Stimulated activated naive B cell treated with anti-CD40 and anti-IgM and Interleukin-4, amounts not matched to agents 10 μg/mL and 1 μg/mL and 100 μg/mL, for 72 hours (primary cell): ENCODE results near the gene KLK12.
"Not testable (repeated sequence)": the region's sequence is repeated elsewhere in the genome, so short reads cannot be mapped to it uniquely, and the experiment has no call there.

ENCODE experiments used
- ATAC-seq, 2 donors: fragments of 150-1000 bp; cut with Tn5 transposase; replicated peaks; 2 replicates each; pipeline ENCODE4 v1.10.0; 2021; ENCODE audit warnings: moderate library complexity in 1 of 2
- DNase-seq: peaks from one replicate; pipeline ENCODE4 v3.0.0; 2021
- H3K27ac Mint-ChIP-seq: one replicate; pipeline ENCODE4 v1.8.0; 2022; ENCODE audit warnings: mild to moderate bottlenecking, mixed read lengths
- H3K27me3 Mint-ChIP-seq, 2 donors: one replicate each; pipeline ENCODE4 v1.8.0; 2022; ENCODE audit warnings: mixed read lengths in 2 of 2
- H3K36me3 Mint-ChIP-seq, 2 donors: one replicate each; pipeline ENCODE4 v1.8.0; 2022; ENCODE audit warnings: mixed read lengths in 2 of 2, mild to moderate bottlenecking in 1 of 2
- H3K4me1 Mint-ChIP-seq, 2 donors: one replicate each; pipeline ENCODE4 v1.8.0; 2022; ENCODE audit warnings: mixed read lengths in 2 of 2, mild to moderate bottlenecking in 1 of 2
- H3K4me3 Mint-ChIP-seq, 2 donors: one replicate each; pipeline ENCODE4 v1.8.0; 2022; ENCODE audit warnings: mild to moderate bottlenecking in 2 of 2, mixed read lengths in 2 of 2, moderate library complexity in 1 of 2
- H3K9me3 Mint-ChIP-seq, 2 donors: one replicate each; pipeline ENCODE4 v1.8.0; 2022; ENCODE audit warnings: mixed read lengths in 2 of 2, mild to moderate bottlenecking in 1 of 2

Gene KLK12

GRCh38 chr19:51002089-51002532, 32.7 kb downstream of the KLK12 start:
- DNase-seq = no peak
- H3K9me3 Mint-ChIP-seq = peaks cover 0 to 1% of the 10 kb centered on the region in 2 donors
- H3K4me3 Mint-ChIP-seq = no peak overlapping the region
- no peaks in the 10 kb centered on the region for H3K36me3 Mint-ChIP-seq
- H3K4me1 Mint-ChIP-seq = peaks cover 2 to 5% of the 10 kb centered on the region in 2 donors
- peaks cover 54 to 62% of the 10 kb centered on the region in 2 donors for H3K27me3 Mint-ChIP-seq
- ATAC-seq = no peak
- no peak overlapping the region for H3K27ac Mint-ChIP-seq

GRCh38 chr19:51001515-51001914, 33.3 kb downstream of the KLK12 start, which contains the start of gene KLK8:
TSS of gene KLK8 (minus strand) at chr19:51001604. CDS start at chr19:51001167, 437 bp downstream.
- H3K9me3 Mint-ChIP-seq = peaks cover 0 to 3% of the 10 kb centered on the region in 2 donors
- ATAC-seq (no peak), DNase-seq (no peak)
- peaks cover 58 to 68% of the 10 kb centered on the region in 2 donors for H3K27me3 Mint-ChIP-seq
- no peak within 1 kb of the TSS for H3K4me3 Mint-ChIP-seq
- peaks cover 2 to 5% of the 10 kb centered on the region in 2 donors for H3K4me1 Mint-ChIP-seq
- no peak within 1 kb of the TSS for H3K27ac Mint-ChIP-seq
- H3K36me3 Mint-ChIP-seq = no peaks in the 10 kb centered on the region

DNA sequence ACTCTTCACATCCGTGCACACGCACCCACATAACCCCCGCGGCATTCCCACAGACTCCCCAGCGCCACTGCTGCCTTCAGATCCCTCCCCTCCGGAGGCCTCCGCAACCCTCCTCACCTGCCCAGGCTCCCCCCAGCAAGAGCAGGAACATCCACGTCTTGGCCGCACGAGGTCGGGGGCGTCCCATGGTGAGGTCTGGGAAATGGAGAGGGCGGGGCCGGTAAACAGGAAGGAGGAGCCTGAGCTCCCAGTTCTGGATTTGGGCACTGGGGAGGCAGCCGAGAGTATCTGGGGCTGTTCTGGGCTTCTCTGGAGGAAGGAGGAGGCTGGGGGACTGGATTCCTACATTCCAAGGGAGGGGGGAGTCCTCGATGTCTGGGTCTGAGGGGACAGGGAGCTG, 33.8 kb downstream of the KLK12 start:
- Mint-ChIP-seq H3K4me1 (peaks cover 0 to 5% of the 10 kb centered on the region in 2 donors), H3K9me3 (peaks cover 0 to 3% of the 10 kb centered on the region in 2 donors), H3K27ac (no peak overlapping the region), H3K4me3 (no peak overlapping the region), H3K27me3 (peaks cover 54 to 69% of the 10 kb centered on the region in 2 donors), H3K36me3 (no peaks in the 10 kb centered on the region)
- ATAC-seq = no peak
- DNase-seq = no peak

DNA sequence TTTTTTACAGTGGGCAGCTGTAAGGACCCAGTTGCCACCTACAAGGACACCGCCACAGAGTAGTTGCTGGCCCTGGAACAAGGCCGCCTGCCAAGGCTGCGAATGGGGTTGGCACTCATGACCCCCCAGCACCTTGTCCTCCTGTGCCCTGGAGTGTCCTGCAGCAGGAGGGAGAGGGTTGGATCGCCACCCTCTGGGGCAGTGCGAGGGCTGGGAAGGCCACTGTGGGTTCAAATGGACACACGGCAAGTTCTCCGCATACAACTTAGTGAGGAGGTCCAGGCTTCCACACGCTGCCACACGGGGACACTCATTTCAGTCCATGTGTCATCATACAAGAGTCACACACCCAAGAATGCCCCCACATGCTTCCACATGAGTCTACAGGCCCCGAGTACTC, 34.4 kb downstream of the KLK12 start:
- Mint-ChIP-seq H3K9me3 (peaks cover 0 to 3% of the 10 kb centered on the region in 2 donors), H3K4me1 (peaks cover 0 to 5% of the 10 kb centered on the region in 2 donors), H3K27ac (no peak overlapping the region), H3K27me3 (peaks cover 52 to 69% of the 10 kb centered on the region in 2 donors), H3K4me3 (no peak overlapping the region), H3K36me3 (no peaks in the 10 kb centered on the region)
- ATAC-seq = no peak
- DNase-seq = no peak

DNA sequence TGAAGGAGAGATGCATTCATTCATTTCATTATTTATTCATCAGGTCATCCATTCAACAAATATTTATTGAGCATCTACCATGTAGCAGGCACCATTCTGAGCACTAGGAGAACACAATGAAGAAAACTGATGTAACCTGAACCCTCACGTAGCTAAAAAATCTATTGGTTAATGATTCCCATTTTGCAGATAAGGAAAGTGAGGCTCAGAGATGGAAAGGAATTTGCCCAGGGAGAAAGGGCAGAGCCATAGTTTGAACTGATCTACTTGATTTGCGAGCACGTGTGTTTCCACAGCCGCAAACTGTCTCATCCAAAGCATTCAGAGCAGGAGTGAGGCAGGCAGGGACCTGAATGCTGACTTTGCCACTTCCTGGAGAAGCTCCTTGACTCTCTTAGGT, 36.1 kb downstream of the KLK12 start:
- peaks cover 0 to 6% of the 10 kb centered on the region in 2 donors for H3K9me3 Mint-ChIP-seq
- H3K27me3 Mint-ChIP-seq = peaks cover 52 to 62% of the 10 kb centered on the region in 2 donors
- no peak for ATAC-seq
- no peak overlapping the region for H3K27ac Mint-ChIP-seq
- H3K36me3 Mint-ChIP-seq = no peaks in the 10 kb centered on the region
- DNase-seq = no peak
- peaks cover 0 to 5% of the 10 kb centered on the region in 2 donors for H3K4me1 Mint-ChIP-seq
- no peak overlapping the region for H3K4me3 Mint-ChIP-seq

GRCh38 chr19:50998061-50998460, 36.7 kb downstream of the KLK12 start:
- no peak overlapping the region for H3K4me3 Mint-ChIP-seq
- peaks cover 0 to 4% of the 10 kb centered on the region in 2 donors for H3K9me3 Mint-ChIP-seq
- ATAC-seq (no peak), DNase-seq (no peak)
- no peak overlapping the region for H3K27ac Mint-ChIP-seq
- H3K36me3 Mint-ChIP-seq = no peaks in the 10 kb centered on the region
- H3K4me1 Mint-ChIP-seq = peaks cover 0 to 5% of the 10 kb centered on the region in 2 donors
- peaks cover 49 to 56% of the 10 kb centered on the region in 2 donors for H3K27me3 Mint-ChIP-seq

GRCh38 chr19:50994129-50994528, 40.7 kb downstream of the KLK12 start:
- no peaks in the 10 kb centered on the region for H3K4me1 Mint-ChIP-seq
- ATAC-seq = no peak
- peaks cover 31 to 33% of the 10 kb centered on the region in 2 donors for H3K27me3 Mint-ChIP-seq
- no peak for DNase-seq
- H3K4me3 Mint-ChIP-seq = no peak overlapping the region
- no peaks in the 10 kb centered on the region for H3K36me3 Mint-ChIP-seq
- no peak overlapping the region for H3K27ac Mint-ChIP-seq
- H3K9me3 Mint-ChIP-seq = peaks cover 4 to 6% of the 10 kb centered on the region in 2 donors

DNA sequence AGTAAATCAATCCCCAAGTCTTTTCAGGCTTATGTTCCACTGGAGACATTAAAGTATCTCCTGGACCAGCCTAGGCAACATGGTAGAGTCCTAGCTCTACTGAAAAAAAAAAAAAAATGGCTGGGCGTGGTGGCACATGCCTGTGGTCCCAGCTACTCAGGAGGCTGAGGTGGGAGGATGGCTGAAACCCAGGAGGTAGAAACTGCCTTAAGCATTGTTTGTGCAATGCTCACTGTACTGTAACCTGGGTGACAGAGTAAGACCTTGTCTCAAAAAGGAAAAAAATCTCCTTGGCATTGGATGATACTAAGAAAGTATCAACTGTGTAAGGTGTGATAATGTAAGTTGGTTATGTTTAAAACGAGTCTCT, 42.2 kb downstream of the KLK12 start:
- ATAC-seq (no peak), DNase-seq (no peak)
- Mint-ChIP-seq H3K4me1 (no peaks in the 10 kb centered on the region), H3K4me3 (no peak overlapping the region), H3K27me3 (peaks cover 21 to 29% of the 10 kb centered on the region in 2 donors), H3K27ac (no peak overlapping the region), H3K36me3 (no peaks in the 10 kb centered on the region), H3K9me3 (peaks cover 4 to 6% of the 10 kb centered on the region in 2 donors)

DNA sequence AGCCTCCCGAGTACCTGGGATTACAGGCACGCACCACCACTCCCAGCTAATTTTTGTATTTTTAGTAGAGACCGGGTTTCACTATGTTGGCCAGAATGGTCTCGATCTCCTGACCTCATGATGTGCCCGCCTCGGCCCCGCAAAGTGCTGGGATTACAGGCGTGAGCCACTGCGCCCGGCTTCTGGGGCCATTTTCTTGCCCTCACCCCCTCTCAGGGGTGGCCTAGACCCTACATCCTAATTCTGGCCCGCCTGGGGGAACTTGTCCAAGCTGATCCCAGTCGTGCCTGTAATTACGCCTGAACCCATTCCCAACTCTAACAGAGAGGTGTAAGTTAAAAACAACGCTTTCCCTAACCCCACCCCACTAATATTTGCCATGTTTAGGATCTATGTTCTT, 50.4 kb downstream of the KLK12 start:
- H3K9me3 Mint-ChIP-seq, ATAC-seq, H3K4me3 Mint-ChIP-seq, H3K36me3 Mint-ChIP-seq, H3K4me1 Mint-ChIP-seq, H3K27ac Mint-ChIP-seq, DNase-seq: not testable (repeated sequence)
- H3K27me3 Mint-ChIP-seq = peaks cover 44 to 53% of the 10 kb centered on the region in 2 donors

GRCh38 chr19:50983625-50984292, 51.0 kb downstream of the KLK12 start, which contains the start of gene KLK7:
TSS of gene KLK7 (minus strand) at chr19:50983917. CDS start at chr19:50982399, 1,518 bp downstream.
- Mint-ChIP-seq H3K4me1 (no peaks in the 10 kb centered on the region), H3K9me3 (peaks cover 0 to 3% of the 10 kb centered on the region in 2 donors), H3K27me3 (peaks cover 47 to 57% of the 10 kb centered on the region in 2 donors), H3K4me3 (no peak within 1 kb of the TSS), H3K36me3 (no peaks in the 10 kb centered on the region), H3K27ac (no peak within 1 kb of the TSS)
- DNase-seq (no peak), ATAC-seq (peak; percentile 16 to 20)

DNA sequence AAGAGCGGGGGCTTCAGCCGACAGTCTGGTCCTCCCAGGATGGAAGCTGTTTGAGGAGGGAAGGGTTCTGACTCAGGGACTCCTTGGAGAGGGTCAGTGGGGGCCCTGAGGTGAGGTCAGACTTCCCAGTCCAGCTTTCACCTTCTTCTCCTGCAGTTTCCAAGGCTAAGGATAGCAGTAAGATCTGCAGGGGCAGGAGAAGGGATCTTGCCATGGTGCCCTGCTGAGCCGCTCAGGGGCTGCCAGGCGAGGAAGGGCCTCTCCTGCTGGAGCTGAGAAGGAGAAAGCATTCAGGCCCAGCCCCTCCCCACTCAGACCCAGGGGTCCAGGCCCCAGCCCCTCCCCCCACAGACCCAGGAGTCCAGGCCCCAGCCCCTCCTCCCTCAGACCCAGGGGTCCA, 52.6 kb downstream of the KLK12 start:
- H3K4me1 Mint-ChIP-seq = no peaks in the 10 kb centered on the region
- no peak overlapping the region for H3K27ac Mint-ChIP-seq
- no peak overlapping the region for H3K4me3 Mint-ChIP-seq
- peaks cover 59 to 60% of the 10 kb centered on the region in 2 donors for H3K27me3 Mint-ChIP-seq
- no peaks in the 10 kb centered on the region for H3K36me3 Mint-ChIP-seq
- ATAC-seq = no peak
- DNase-seq = no peak
- peaks cover 0 to 3% of the 10 kb centered on the region in 2 donors for H3K9me3 Mint-ChIP-seq

DNA sequence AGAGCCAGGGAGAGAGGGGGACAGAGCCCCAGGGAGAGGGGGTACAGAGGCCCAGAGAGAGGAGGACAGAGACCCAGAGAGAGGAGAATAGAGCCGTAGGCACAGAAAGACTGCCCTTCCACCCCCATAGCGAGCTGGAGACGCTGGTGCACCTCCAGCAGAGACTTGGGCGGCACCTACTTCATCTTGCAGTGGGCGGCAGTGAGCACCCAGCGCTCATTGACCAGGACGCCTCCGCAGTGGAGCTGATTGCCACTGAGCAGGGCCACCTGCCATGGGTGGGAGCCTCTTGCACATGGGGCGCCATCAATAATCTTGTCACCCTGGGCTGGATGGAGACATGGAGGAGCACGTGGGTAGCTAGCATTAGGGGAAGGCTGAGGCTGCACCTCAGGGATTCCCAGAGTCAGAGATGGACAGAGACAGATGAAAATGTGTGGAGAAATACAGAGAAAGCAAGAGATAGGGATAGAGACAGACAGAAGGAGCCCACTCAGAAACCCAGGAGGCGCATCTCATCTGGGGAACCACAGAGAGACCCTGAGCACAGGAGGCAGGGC, 53.1 kb downstream of the KLK12 start:
- H3K36me3 Mint-ChIP-seq = no peaks in the 10 kb centered on the region
- no peak overlapping the region for H3K27ac Mint-ChIP-seq
- no peaks in the 10 kb centered on the region for H3K4me1 Mint-ChIP-seq
- no peak overlapping the region for H3K4me3 Mint-ChIP-seq
- H3K27me3 Mint-ChIP-seq = peaks cover 61 to 62% of the 10 kb centered on the region in 2 donors
- no peak for DNase-seq
- no peak for ATAC-seq
- peaks cover 0 to 3% of the 10 kb centered on the region in 2 donors for H3K9me3 Mint-ChIP-seq

GRCh38 chr19:50980208-50980607, 54.6 kb downstream of the KLK12 start:
- Mint-ChIP-seq H3K9me3 (peaks cover 0 to 3% of the 10 kb centered on the region in 2 donors), H3K36me3 (no peaks in the 10 kb centered on the region), H3K27ac (no peak overlapping the region), H3K4me1 (no peaks in the 10 kb centered on the region), H3K4me3 (no peak overlapping the region), H3K27me3 (peaks cover 66 to 67% of the 10 kb centered on the region in 2 donors)
- ATAC-seq (no peak), DNase-seq (no peak)

DNA sequence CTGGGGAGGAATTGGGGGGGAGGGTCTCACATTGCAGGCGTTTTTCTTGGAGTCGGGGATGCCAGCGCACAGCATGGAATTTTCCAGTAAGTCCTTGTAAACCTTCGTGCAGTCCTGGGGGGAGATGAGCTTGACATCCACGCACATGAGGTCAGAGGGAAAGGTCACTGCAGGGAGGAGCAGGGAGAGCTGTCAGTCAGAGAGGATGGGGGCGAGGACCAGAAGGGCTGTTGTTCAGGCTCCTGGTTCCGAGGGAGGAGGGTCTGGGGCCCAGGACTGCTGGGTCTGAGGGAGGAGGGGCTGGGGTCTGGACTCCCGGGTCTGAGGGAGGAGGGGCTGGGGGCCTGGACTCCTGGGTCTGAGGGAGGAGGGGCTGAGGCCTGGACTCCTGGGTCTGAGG, 55.0 kb downstream of the KLK12 start:
- Mint-ChIP-seq H3K4me3 (no peak overlapping the region), H3K9me3 (no peaks in the 10 kb centered on the region), H3K4me1 (no peaks in the 10 kb centered on the region), H3K36me3 (no peaks in the 10 kb centered on the region), H3K27ac (no peak overlapping the region), H3K27me3 (peaks cover 62 to 66% of the 10 kb centered on the region in 2 donors)
- DNase-seq (no peak), ATAC-seq (no peak)
